HG02763 (cell line): ENCODE results near the gene RNLS.

ENCODE experiments used
- ATAC-seq: cut with Tn5 transposase; IDR thresholded peaks from one replicate; pipeline ENCODE4 v1.9.1; 2021; ENCODE audit warnings: mild to moderate bottlenecking, moderate library complexity; ENCODE audit not compliant: unreplicated experiment

The RNLS gene

DNA sequence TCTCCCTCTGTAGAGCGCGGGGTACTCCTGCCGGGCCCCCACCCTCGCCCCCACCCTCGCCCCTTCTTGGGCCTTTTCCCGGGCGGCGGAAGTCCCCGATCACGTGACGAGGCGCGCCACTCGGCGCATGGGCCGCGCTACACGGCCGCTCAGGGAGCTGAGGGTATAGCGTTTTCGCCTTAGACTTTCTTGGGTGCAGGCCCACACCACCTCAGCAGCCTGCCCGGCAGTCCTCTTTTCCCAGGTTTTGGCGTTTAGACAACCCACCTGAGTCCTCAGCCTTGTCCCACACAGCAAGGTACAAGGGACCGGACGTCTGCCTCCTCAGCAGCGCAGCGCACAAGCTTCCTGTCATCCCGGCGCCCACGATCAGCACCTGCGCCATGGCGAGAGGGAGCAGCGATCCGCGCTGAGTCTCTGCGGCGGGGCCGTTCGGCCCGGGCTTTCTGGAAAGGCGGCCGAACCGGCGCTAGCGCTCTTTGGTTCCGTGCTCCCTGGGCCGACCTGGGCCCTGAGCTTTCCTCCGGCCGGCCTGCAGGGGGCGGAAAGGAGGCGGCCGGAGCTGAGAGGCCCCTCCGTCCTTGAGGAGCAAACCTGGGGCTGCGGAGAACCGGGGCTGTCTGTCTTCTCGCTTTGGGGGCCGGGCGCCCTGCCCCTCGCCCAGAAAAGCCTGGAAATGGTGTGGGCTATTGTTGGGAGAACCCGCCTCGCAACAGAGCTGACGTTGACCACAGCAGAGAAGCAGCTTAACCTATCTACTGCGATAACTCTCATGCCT, at the start of gene RNLS:
Gene RNLS (minus strand): TSS at position 513 of the 778 bp plus-strand sequence.
- peak; percentile 77 for ATAC-seq

- ATAC-seq = no peak
Measured at GRCh38 chr10:88624840-88625239, 41.7 kb upstream of the RNLS start.

- no peak for ATAC-seq
Measured at GRCh38 chr10:88623835-88624234, 40.7 kb upstream of the RNLS start.

GRCh38 chr10:88620441-88620840, 37.3 kb upstream of the RNLS start:
- ATAC-seq = no peak

GRCh38 chr10:88618496-88618895, 35.4 kb upstream of the RNLS start:
- ATAC-seq = no peak

DNA sequence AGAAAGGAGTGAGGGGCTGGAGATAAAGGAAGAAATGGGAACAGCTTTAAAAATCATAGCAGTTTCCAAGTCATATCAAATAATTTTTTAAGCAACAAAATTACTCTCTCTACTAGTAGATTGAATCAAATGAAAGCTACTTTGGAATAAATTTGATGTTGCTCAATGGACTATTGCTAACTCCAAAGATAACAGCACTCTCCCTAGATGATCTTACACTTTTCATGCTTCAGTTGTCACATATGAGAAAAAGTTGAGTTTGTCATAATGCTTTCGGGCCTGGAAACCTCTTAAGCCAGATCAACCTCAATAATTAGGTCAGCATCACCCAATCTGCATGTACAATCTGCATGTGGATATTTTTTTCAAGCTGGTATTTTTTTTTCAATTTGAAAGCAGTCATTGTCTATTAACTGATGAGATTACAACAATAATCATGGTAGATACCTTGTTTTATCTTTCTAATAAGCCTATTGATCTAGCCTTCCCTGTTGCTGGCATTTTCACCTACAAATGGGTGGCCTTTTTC, 34.7 kb upstream of the RNLS start:
- ATAC-seq = no peak

- ATAC-seq = no peak
Measured at GRCh38 chr10:88616250-88616977, 33.3 kb upstream of the RNLS start.

DNA sequence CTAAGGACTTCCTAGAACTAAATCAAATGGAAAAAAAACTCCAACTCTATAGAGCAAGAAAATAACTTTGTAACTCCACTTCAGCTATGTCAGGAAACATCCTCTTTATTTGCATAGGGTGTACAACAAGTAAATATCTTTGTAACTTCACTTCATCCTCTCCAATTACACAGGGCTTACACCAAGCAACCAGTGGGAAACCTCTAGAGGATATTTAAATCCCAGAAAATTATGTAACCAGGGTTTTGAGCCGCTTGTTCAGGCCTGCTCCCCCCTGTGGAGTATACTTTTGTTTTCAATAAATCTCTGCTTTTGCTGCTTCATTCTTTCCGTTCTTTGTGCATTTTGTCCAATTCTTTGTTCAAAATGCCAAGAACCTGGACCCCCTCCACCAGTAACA, 25.7 kb upstream of the RNLS start:
- ATAC-seq = no peak

DNA sequence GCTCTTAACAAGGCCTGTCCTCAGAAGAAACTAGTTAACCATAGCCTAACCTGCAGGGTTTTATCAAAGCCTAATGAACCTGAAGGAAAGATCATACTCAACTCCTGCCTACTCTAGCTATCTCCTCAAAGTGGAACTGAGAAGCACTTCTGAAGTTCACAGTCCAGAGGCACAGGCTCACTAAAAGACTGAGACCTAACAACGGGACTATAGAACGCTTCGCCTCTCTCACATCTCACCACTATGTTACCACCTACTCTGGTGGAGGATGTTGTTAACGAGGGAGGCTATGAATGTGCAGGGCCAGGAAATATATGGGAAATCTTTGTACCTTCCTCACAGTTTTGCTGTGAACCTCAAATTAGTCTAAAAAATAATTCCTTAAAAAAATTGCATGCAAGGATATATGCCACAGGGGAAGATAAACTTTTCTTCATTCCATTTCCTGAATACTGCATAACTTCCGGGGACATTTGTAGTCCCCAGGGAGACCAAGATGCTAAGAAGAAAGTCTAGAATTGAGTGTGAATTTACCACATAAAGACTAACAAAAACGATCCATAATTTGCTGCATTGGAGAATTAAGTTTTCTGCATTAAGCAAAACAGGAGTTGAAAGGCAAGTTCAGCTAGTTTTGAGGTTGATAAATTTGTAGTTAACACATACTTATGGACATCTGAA, 25.1 kb upstream of the RNLS start:
- ATAC-seq = no peak

DNA sequence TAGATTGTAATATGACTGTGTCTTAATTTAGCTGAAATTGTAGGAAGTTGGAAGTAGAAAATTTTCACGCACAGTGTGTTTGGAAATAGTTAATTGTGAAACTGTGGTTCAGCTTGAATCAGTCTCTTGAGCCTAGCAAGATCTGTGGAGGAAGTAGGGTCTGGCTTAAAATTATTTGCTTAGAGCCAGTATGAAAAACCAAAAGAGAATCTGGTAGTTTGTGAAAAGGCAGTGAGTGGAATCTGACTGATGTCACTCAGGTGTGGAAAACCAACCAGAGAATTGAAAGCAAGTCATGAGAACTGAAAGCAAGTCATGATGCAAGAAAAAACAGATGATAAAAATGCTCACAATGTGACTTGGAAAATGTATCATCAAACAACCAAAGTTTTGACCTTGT, 14.9 kb upstream of the RNLS start:
- ATAC-seq = peak; percentile 90

DNA sequence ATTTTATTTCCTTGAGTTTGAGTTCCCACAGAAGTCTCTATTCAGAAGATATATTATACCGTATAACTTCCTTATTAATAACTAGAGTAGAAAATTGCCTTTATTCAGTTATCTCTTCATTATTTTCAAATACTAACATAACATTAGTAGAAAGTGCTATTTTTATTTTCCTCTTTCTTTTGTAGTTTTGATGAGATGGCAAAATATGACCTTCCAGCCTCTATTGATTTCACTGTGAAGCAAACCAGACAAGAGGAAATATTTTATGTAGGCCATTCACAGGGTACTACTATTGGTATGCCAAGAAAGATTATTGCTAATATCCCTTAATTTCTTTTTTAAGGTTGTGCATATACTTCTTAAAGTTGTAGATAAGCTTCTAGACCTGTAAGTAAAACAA, 11.4 kb upstream of the RNLS start:
- no peak for ATAC-seq

DNA sequence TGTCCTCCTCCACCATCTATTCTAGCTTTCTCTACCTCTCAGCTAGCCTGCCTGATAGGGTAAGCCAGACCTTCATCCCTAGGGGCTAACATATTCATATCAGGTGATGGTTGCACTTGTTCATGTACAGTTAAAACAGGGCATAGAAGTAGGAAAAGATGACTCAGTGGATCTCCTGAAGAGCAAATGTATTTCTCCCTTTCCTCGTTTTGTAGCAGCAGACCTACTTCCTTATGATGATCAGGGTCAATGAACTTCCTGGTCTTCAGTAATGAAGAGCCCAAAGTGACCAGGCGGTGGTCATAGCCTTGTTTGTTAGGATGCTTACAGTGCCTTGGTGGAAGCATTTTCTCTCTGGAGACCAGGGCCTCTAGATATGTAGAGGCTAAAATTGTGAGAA, 9.8 kb upstream of the RNLS start:
- no peak for ATAC-seq

- no peak for ATAC-seq
Measured at GRCh38 chr10:88592381-88592780, 9.3 kb upstream of the RNLS start.

DNA sequence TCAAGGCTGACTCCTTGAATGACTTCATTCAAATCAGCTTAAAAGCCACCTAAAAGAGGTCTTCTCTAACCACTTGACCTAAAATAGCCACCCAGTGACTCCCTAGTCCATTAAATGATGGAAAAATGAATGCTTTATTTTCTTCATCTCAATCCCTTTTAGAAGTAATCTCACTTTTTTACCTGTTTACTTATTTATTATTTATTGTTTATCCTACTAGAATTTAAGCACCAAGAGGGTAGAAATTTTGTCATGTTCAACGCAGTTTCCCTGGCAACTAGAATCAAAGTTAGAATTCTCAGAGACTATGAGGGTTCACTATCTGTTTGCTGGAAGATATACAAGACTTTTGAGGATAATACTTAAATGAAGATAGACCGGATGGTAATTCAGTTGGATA, 3.3 kb upstream of the RNLS start, which contains the start of gene LIPJ:
Gene LIPJ (plus strand): TSS at position 301 of the 400 bp plus-strand sequence. CDS start 3,926 bp downstream, outside the sequence.
- ATAC-seq = no peak

DNA sequence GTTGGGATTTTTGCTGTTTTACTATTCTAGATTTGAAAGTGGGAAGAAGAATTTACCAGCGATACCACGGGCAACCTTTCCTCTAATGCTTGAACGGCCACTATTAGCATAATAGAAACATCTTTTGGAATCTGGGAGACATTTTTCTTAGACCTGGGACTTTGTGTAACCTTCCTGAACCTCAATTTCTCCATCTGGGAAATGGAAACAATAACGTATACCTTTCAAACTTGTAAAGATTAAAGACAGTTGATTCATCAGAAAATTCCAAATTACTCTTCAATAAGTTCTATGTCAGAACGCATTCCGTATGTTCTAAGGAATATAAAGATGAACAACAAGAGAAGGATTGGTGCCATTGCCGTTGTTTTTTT, 453 bp upstream of the RNLS start:
- no peak for ATAC-seq

DNA sequence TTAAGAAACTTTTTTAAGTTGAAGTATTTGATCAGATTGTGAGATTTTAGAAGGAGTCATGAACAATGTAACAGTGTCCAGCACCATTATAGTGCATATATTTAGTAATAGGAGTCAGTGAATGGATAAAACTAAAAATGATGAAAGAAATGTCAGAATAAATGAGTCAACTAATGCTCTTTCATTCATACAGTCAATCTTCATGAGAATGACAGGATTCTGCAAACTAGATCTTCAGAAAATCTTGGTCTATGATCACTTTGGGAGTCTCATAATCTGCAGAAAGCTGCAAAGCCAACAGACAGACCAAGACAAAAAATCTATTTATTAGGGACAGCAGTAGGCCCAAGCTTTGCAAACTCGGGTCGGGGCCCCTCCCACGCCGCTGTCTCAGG, 710 bp downstream of the RNLS start:
- no peak for ATAC-seq

GRCh38 chr10:88565072-88565471, 18.0 kb downstream of the RNLS start:
- ATAC-seq = no peak

GRCh38 chr10:88562152-88562551, 21.0 kb downstream of the RNLS start:
- ATAC-seq = no peak

DNA sequence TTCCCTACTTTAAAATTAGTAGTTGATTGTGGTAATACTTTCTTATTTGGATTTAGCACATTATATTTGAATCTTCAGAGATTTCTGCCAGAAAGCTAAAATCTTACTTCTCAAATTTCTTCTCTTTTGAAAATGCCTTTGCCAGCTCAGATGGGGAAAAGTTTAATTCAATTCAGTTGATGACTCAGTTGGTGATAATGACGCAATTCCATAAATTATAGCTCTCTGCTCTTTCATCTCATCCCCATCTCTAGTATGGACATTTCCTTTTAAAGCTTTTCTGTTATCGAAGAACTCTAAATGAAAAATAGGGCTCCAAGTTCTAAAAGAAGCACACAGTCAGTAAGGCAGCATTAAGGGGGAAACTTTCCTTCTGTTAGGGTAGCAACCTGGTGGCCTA, 25.5 kb downstream of the RNLS start:
- ATAC-seq = no peak

- ATAC-seq = no peak
Measured at GRCh38 chr10:88557256-88557655, 25.9 kb downstream of the RNLS start.

DNA sequence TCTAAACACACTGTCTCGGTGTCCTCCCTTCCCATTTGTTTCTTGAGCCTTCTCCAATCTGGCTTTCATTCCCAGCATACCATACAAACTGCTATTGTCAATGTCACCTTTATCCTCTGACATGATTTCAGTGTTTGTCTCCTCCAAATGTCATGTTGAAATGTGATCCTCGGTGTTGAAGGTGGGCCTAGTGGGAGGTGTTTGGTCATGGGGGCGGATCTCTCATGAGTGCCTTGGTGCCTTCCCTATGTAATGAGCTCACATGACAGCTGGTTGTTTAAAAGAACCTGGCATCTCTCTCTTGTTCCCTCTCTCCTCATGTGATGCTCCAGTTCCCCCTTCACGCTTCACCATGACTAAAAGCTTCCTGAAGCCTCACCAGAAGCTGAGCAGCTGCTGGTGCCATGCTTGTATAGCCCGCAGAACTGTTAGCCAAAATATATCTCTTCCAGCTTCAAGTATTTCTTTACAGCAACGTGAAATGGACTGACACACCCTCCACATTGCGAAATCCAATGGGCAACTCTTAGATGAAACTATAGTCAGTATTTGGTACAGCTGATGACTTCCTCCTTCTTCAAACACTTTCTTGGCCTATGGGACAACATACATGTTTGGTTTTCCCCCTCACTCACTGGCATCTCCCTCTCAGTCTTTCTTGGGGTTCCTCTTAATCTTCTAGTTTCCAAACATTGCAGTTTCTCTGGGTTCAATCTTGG, 27.8 kb downstream of the RNLS start:
- ATAC-seq = no peak
